Measurements from ENCODE around the gene THAP10.
"Not testable (repeated sequence)": the region's sequence is repeated elsewhere in the genome, so short reads cannot be mapped to it uniquely, and the experiment has no call there.

The THAP10 gene

GRCh38 chr15:70892002-70892911 is at the start of gene THAP10, which contains the start of gene LRRC49:
Gene THAP10, minus strand, starts transcription at chr15:70892433. Its CDS starts 161 bp downstream, at chr15:70892272.
Gene LRRC49, plus strand, starts transcription at chr15:70892826. Its CDS starts 69 bp downstream, at chr15:70892895.
- peak; percentile 98 for DNase-seq

- no peak for DNase-seq
Observed at GRCh38 chr15:70936326-70936725, 44.1 kb upstream of the THAP10 start.

GRCh38 chr15:70935631-70936030 is 43.4 kb upstream of the THAP10 start:
- DNase-seq = no peak

- no peak for DNase-seq
Observed at GRCh38 chr15:70933411-70933810, 41.2 kb upstream of the THAP10 start.

- DNase-seq = no peak
Observed at GRCh38 chr15:70932397-70932796, 40.2 kb upstream of the THAP10 start.

- DNase-seq = no peak
Observed at GRCh38 chr15:70931821-70932220, 39.6 kb upstream of the THAP10 start.

- DNase-seq = not testable (repeated sequence)
Observed at GRCh38 chr15:70926914-70927313, 34.7 kb upstream of the THAP10 start.

GRCh38 chr15:70923311-70924080 is 31.3 kb upstream of the THAP10 start:
- no peak for DNase-seq

- DNase-seq = no peak
Observed at GRCh38 chr15:70922119-70922518, 29.9 kb upstream of the THAP10 start.

GRCh38 chr15:70920981-70921696 is 28.9 kb upstream of the THAP10 start:
- DNase-seq = no peak

- DNase-seq = no peak
Observed at GRCh38 chr15:70917955-70918354, 25.7 kb upstream of the THAP10 start.

- no peak for DNase-seq
Observed at GRCh38 chr15:70916531-70916930, 24.3 kb upstream of the THAP10 start.

- no peak for DNase-seq
Observed at GRCh38 chr15:70912187-70912586, 20.0 kb upstream of the THAP10 start.

GRCh38 chr15:70910958-70911357 is 18.7 kb upstream of the THAP10 start:
- DNase-seq = no peak

GRCh38 chr15:70907784-70908471 is 15.7 kb upstream of the THAP10 start:
- no peak for DNase-seq

GRCh38 chr15:70906842-70907241 is 14.6 kb upstream of the THAP10 start:
- DNase-seq = no peak

GRCh38 chr15:70902107-70902506 is 9.9 kb upstream of the THAP10 start:
- DNase-seq = no peak

- DNase-seq = no peak
Observed at GRCh38 chr15:70892912-70893560, 803 bp upstream of the THAP10 start.

GRCh38 chr15:70882361-70882760 is 9.9 kb downstream of the THAP10 start:
- no peak for DNase-seq

- no peak for DNase-seq
Observed at GRCh38 chr15:70880781-70881180, 11.5 kb downstream of the THAP10 start.

- no peak for DNase-seq
Observed at GRCh38 chr15:70879401-70879800, 12.8 kb downstream of the THAP10 start.

- DNase-seq = no peak
Observed at GRCh38 chr15:70876683-70877082, 15.6 kb downstream of the THAP10 start.

Measured in retina (tissue), 1 donor.